Activated CD8-positive, alpha-beta memory T cell treated with anti-CD3 and anti-CD28 coated beads, Interleukin-2, amount 50 U/mL, for 24 hours (primary cell): ENCODE data around the gene ARCN1.

Source experiments
- DNase-seq: peaks from one replicate; pipeline ENCODE4 v3.0.0-alpha.2; 2020; ENCODE audit errors: extremely low read depth

Gene ARCN1

DNA sequence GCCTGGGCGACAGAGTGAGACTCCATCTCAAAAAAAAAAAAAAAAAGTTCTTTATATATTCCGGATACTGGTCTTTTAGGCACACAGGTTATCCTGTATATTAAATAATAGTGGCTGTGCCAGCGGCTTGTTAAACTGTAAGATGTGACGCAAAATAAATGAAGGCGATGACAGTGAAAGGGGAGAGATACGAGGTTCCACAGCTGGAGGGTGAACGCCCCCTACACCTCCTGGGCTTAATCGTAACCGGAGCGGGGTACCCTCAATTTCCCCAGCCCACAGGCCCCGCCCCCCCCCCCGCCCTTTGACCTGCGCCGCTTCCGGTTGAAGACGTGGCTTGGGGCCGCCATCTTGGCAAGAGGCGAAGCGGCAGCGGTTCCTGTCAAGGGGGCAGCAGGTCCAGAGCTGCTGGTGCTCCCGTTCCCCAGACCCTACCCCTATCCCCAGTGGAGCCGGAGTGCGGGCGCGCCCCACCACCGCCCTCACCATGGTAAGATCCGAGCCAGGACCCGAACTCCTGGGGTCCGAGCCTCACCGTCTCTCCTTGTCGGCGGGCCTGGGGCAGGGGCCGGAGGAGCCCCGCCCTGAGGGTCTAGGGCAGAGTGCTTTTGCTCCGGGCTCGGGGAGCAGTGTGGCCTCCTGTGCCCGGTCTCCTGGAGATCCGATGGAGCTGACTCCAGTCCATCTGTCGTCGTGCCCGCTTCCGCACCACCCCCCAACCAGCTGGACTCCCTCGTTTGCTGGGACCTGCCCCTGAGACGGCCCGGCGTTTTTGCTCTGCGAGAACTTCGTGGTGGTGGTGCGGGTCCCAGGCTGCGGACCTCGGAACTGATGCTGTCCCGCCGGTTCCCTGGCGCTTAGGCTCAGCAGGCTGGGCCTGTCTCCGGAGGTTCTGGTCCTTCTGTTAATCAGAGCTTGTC is at the start of gene ARCN1:
Gene ARCN1 (plus strand): TSS at position 349 of the 920 bp plus-strand sequence. CDS start 139 bp downstream, at position 488.
- peak; percentile 49 for DNase-seq

DNA sequence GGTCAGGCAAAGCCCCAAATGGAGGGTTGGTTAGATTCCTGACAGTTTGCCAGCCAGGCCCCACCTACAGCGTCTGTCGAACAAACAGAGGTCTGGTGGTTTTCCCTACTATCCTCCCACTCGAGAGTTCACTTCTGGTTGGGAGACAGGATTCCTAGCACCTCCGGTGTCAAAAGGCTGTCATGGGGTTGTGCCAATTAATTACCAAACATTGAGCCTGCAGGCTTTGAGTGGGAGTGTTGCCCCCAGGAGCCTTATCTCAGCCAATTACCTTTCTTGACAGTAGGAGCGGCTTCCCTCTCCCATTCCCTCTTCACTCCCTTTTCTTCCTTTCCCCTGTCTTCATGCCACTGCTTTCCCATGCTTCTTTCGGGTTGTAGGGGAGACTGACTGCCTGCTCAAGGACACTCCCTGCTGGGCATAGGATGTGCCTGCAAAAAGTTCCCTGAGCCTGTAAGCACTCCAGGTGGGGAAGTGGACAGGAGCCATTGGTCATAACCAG is 49.6 kb upstream of the ARCN1 start:
- no peak for DNase-seq

GRCh38 chr11:118524356-118524755 is 47.9 kb upstream of the ARCN1 start:
- no peak for DNase-seq

GRCh38 chr11:118524757-118525470 is 47.3 kb upstream of the ARCN1 start:
- DNase-seq: no peak

- DNase-seq: no peak
Measured at GRCh38 chr11:118526688-118527087, 45.5 kb upstream of the ARCN1 start.

- no peak for DNase-seq
Measured at GRCh38 chr11:118527109-118527508, 45.1 kb upstream of the ARCN1 start, which contains the start of gene TTC36. Gene TTC36 (plus strand): TSS chr11:118527474. CDS start chr11:118527495, 21 bp downstream.

DNA sequence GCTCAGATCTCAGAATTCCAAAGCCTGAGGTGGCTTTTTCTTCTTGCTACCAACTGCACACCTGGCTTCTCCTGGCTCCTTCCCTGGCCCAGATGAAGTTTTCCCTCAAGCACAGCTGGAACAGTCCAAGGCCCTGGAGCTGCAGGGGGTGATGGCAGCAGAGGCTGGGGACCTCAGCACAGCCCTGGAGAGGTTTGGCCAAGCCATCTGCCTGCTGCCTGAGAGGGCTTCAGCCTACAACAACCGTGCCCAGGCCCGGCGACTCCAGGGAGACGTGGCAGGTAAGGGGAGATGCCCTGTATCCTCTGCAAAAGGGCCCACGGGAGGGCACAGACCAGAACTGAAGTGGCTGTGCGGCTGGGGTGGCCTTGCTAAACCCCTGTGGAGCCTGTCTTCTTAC is 43.7 kb upstream of the ARCN1 start:
- no peak for DNase-seq

- DNase-seq: no peak
Measured at GRCh38 chr11:118529584-118530175, 42.5 kb upstream of the ARCN1 start.

DNA sequence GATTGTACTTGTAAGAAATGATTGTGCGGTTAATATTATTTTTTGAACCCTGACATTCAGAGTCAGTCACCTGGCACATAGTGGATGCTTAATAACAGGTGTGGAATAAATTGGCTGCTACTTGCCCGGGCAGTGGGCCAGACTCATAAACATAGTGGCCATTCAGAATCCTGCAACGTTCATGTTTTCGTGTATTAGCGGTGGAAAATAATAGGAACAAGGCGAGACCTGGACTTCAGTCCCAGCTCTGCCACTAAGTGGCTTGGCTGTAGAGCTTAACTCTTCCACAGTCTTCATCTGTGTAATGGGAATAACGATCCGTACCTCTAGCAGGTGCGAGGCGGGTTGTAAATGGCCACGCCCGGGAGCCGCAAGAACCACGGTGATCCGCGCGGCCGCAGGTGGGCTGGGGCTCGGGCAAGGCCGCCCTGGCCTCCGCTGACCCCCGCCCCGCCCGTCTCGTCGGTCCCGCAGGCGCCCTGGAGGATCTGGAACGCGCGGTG is 42.0 kb upstream of the ARCN1 start:
- DNase-seq: no peak

GRCh38 chr11:118530683-118531596 is 41.3 kb upstream of the ARCN1 start, which contains the start of gene TMEM25:
Gene TMEM25 (plus strand): TSS chr11:118531192. CDS start chr11:118531802, 610 bp downstream.
- peak; percentile 34 for DNase-seq

DNA sequence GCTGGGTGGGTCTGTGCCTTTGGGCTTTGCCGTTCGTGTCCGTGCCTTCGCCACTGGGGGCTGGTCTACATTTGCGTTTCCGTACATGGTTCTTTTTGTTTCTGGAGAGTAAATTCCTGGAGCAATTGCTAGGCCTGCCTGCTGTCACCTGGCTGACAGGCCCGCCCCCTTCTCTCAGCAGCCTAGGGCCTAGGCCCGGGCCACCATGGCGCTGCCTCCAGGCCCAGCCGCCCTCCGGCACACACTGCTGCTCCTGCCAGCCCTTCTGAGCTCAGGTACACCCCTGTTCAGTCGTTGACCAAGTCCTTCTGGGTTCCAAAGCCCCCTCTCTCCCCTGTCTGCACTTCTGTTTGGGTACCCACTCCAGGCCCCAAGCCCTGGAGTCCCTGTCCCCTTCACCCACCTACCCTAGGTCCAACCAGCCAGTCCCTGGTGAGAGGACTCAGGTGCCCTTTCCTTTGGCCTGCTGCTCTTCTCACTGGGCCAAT is 40.6 kb upstream of the ARCN1 start:
- no peak for DNase-seq

DNA sequence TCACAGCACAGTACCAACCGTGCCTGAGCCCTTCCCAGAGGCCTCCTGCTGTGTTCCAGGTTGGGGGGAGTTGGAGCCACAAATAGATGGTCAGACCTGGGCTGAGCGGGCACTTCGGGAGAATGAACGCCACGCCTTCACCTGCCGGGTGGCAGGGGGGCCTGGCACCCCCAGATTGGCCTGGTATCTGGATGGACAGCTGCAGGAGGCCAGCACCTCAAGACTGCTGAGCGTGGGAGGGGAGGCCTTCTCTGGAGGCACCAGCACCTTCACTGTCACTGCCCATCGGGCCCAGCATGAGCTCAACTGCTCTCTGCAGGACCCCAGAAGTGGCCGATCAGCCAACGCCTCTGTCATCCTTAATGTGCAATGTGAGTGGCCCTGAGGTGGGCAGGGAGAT is 40.1 kb upstream of the ARCN1 start:
- DNase-seq: no peak

- no peak for DNase-seq
Measured at GRCh38 chr11:118532852-118533768, 39.1 kb upstream of the ARCN1 start.

DNA sequence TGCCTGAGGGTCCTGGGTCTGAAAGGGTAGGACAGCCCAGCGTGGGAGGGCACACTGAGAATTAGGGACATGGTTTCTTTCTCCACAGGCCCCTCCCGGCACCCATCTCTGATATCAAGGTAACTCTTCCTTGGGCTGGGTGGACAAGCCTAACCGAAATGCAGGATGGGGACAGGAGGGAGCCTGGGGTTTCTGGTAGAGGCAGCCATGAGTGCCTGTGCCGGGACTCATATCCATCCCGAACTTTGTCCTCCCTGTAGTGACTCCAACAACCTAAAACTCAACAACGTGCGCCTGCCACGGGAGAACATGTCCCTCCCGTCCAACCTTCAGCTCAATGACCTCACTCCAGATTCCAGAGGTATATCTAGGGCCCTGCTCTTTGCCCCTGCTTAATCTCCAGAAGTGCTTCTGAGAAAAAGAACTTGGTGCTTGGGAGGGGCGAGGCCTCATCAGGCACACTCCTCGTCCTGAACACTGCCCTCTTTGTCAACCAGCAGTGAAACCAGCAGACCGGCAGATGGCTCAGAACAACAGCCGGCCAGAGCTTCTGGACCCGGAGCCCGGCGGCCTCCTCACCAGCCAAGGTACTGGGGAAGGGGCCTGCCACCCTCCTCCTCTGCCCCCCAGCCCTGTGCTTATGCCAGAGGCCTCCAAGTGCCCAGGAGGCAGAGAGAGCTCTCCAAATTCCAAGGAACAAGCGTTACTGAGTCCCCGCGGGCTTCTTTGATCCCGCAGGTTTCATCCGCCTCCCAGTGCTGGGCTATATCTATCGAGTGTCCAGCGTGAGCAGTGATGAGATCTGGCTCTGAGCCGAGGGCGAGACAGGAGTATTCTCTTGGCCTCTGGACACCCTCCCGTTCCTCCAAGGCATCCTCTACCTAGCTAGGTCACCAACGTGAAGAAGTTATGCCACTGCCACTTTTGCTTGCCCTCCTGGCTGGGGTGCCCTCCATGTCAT is 38.2 kb upstream of the ARCN1 start:
- DNase-seq: no peak

DNA sequence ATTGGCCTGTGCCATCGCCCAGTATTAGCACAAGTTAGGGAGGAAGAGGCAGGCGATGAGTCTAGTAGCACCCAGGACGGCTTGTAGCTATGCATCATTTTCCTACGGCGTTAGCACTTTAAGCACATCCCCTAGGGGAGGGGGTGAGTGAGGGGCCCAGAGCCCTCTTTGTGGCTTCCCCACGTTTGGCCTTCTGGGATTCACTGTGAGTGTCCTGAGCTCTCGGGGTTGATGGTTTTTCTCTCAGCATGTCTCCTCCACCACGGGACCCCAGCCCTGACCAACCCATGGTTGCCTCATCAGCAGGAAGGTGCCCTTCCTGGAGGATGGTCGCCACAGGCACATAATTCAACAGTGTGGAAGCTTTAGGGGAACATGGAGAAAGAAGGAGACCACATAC is 36.9 kb upstream of the ARCN1 start:
- no peak for DNase-seq

DNA sequence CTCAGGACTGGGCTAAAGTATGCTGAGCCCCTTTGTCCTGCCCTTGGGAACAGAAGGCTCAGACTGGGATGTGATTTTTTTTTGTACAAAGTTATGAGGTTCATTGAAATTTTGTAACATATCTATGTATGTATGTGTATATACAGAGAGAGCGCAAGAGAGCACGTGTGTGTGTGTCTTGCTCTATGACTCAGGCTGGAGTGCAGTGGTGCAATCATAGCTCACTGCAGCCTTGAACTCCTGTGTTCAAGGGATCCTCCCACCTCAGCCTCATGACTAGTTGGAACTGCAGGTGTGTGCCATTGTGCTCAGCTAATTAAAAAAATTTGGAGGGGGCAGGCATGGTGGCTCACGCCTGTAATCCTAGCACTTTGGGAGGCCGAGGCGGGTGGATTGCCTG is 35.5 kb upstream of the ARCN1 start:
- no peak for DNase-seq

DNA sequence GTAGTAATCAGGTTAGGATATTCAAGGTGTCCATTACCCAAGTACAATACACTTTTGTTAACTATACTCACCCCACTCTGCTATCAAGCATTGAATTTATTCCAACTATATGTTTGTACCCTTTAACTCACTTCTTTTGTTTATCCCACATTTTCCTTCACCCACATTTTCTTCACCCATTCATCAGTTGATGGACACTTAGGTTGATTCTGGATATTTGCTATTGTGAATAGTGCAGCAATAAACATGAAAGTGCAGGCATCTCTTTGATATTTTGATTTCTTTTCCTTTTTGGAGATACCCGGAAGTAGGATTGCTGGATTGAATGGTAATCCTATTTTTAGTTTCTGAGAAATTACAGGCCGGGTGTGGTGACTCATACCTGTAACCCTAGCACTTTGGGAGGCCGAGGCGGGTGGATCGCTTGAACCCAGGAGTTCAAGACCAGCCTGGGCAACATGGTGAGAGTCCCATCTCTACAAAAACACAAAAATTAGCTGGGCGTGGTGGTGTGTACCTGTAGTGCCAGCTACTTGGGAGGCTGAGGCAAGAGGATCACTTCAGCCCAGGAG is 34.7 kb upstream of the ARCN1 start:
- DNase-seq: no peak

DNA sequence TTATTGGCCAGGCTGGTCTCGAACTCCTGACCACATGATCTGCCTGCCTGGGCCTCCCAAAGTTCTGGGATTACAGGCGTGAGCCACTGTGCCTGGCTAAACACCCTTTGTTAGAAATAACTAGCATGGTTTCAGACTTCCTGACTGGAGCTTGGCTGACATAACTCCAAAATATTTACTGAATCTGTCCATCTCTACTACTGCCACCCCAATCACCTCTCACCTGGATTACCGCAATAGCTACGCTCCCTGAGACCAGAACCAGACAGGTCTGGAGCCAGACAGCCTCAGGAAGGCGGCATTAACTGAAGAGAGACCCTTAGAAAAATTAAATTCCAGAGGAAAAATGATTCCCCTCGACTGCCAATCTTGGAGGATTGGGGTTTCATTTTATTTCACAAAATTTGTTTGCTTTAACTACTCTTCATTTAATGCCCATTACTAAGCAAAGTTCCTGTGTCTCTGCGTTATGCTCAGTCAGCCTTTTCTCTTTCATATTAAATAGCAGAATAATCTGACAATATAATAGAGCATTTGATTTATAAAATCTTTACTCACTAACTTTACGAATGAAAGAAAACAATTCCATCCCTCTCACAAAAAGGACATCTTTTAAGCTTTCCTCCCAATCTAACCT is 28.1 kb upstream of the ARCN1 start:
- no peak for DNase-seq
